Activated CD4-positive, alpha-beta T cell treated with anti-CD3 and anti-CD28 coated beads for 36 hours (primary cell): ENCODE results near the gene ACVR1B. TPM values are rescaled to one million over a fixed set of nuclear protein-coding genes. Genes with fewer than 3 reads are reported as not detected.

Source experiments
- ATAC-seq: fragments of 200-7000 bp; cut with Tn5 transposase; one replicate; pipeline ENCODE4 v1.10.0; 2021; ENCODE audit warnings: mild to moderate bottlenecking, moderate library complexity
- CTCF ChIA-PET: fragments of 350-600 bp; sonication (Branson Sonifier 250); formaldehyde crosslinking; loops from one replicate; lab custom pipeline; 2021; ENCODE audit warnings: antibody characterized with exemption; lab: Charles Lee
- POLR2A ChIA-PET: fragments of 350-600 bp; sonication (Branson Sonifier 250); formaldehyde crosslinking; loops from one replicate; lab custom pipeline; 2021; ENCODE audit warnings: antibody characterized with exemption, inconsistent platforms; lab: Charles Lee
- DNase-seq: peaks from one replicate; pipeline ENCODE4 v3.0.0-alpha.2; 2020
- H3K27ac Mint-ChIP-seq: one replicate; pipeline ENCODE4 v1.8.0; 2021; ENCODE audit warnings: mixed read lengths
- H3K27me3 Mint-ChIP-seq: one replicate; pipeline ENCODE4 v1.8.0; 2021; ENCODE audit warnings: mixed read lengths
- H3K36me3 Mint-ChIP-seq: one replicate; pipeline ENCODE4 v1.8.0; 2021; ENCODE audit warnings: low read depth, mixed read lengths
- H3K4me1 Mint-ChIP-seq: one replicate; pipeline ENCODE4 v1.8.0; 2021; ENCODE audit warnings: mixed read lengths
- H3K4me3 Mint-ChIP-seq: one replicate; pipeline ENCODE4 v1.8.0; 2021; ENCODE audit warnings: mild to moderate bottlenecking, moderate library complexity, mixed read lengths
- H3K9me3 Mint-ChIP-seq: one replicate; pipeline ENCODE4 v1.8.0; 2021; ENCODE audit warnings: low read depth, mixed read lengths
- intact Hi-C, 2 experiments: fragments of 100-400 bp; cut with DNase I in 1 of 2; cut with micrococcal nuclease in 1 of 2; formaldehyde crosslinking; loops; one replicate each; pipeline versions ENCODE4 v1.14.2 to v1.15.1; 2022 to 2024; cut with DNase I, micrococcal nuclease
- total RNA-seq, 2 experiments: library from RNA; stranded (reverse); gene quantifications; one replicate each; pipeline ENCODE4 v1.2.3, GENCODE V29; 2021

The ACVR1B gene
- 10 to 100 TPM; 10.1 to 12.7 TPM for total RNA-seq

GRCh38 chr12:51951199-51951842 lies at the start of gene ACVR1B:
Gene ACVR1B, plus strand, starts transcription at chr12:51951699. Its CDS starts 45 bp downstream, at chr12:51951744.
- ATAC-seq (peak; percentile 98), DNase-seq (peak; percentile 94)
- Mint-ChIP-seq H3K27ac (peak within 1 kb of the TSS; percentile 76), H3K36me3 (no peaks in the 10 kb centered on the region), H3K4me3 (peak within 1 kb of the TSS; percentile 90), H3K27me3 (peaks cover 10% of the 10 kb centered on the region), H3K9me3 (no peaks in the 10 kb centered on the region), H3K4me1 (peaks cover 40% of the 10 kb centered on the region)
- intact Hi-C loops = loop anchor here (1.0 to 5.0 kb wide), 10 partner anchors 19 to 1669 kb away; partner anchors contain the start of genes EIF4B (in 1 of the 2), LIMA1 (in 1 of the 2), NR4A1 (in 1 of the 2) and SCN8A (in 1 of the 2)
- ChIA-PET CTCF (interaction anchor here (0.6 to 2.4 kb wide), 4 partner anchors 20 to 128 kb away, joined by 3 to 16 read pairs (median 4); no protein-coding TSS in a partner anchor), POLR2A (interaction anchor here (0.5 to 1.4 kb wide), 2 partner anchors 20 to 567 kb away, joined by 3 to 8 read pairs; no protein-coding TSS in a partner anchor)

GRCh38 chr12:51901881-51902280 lies 49.6 kb upstream of the ACVR1B start:
- ATAC-seq = no peak

GRCh38 chr12:51904951-51905470 lies 46.5 kb upstream of the ACVR1B start:
- CTCF ChIA-PET = interaction anchor here (0.8 kb wide), 1 partner anchor 221 kb away, joined by 3 read pairs; no protein-coding TSS in a partner anchor
- intact Hi-C loops = no loop called here
- Mint-ChIP-seq H3K4me1 (peaks cover 2% of the 10 kb centered on the region), H3K27ac (no peak overlapping the region), H3K4me3 (no peak overlapping the region), H3K36me3 (no peaks in the 10 kb centered on the region), H3K27me3 (peaks cover 20% of the 10 kb centered on the region), H3K9me3 (no peaks in the 10 kb centered on the region)
- ATAC-seq = no peak
- no peak for DNase-seq
- POLR2A ChIA-PET = no interaction called here

More at GRCh38 chr12:51901881-51902280, 49.6 kb upstream of the ACVR1B start:
- Mint-ChIP-seq H3K4me1 (peaks cover 2% of the 10 kb centered on the region), H3K36me3 (no peaks in the 10 kb centered on the region), H3K4me3 (no peak overlapping the region), H3K9me3 (no peaks in the 10 kb centered on the region), H3K27me3 (peaks cover 7% of the 10 kb centered on the region), H3K27ac (no peak overlapping the region)
- no peak for DNase-seq
- ChIA-PET CTCF (no interaction called here), POLR2A (no interaction called here)
- intact Hi-C loops = no loop called here

GRCh38 chr12:51905471-51906429 lies 45.7 kb upstream of the ACVR1B start:
- intact Hi-C loops = no loop called here
- Mint-ChIP-seq H3K27ac (no peak overlapping the region), H3K4me1 (peaks cover 2% of the 10 kb centered on the region), H3K27me3 (peaks cover 20% of the 10 kb centered on the region), H3K9me3 (no peaks in the 10 kb centered on the region), H3K36me3 (no peaks in the 10 kb centered on the region), H3K4me3 (no peak overlapping the region)
- ChIA-PET CTCF (interaction anchor here (0.7 to 1.0 kb wide), 2 partner anchors 17 to 83 kb away, joined by 3 to 7 read pairs; no protein-coding TSS in a partner anchor), POLR2A (no interaction called here)
- no peak for DNase-seq
- no peak for ATAC-seq

DNA sequence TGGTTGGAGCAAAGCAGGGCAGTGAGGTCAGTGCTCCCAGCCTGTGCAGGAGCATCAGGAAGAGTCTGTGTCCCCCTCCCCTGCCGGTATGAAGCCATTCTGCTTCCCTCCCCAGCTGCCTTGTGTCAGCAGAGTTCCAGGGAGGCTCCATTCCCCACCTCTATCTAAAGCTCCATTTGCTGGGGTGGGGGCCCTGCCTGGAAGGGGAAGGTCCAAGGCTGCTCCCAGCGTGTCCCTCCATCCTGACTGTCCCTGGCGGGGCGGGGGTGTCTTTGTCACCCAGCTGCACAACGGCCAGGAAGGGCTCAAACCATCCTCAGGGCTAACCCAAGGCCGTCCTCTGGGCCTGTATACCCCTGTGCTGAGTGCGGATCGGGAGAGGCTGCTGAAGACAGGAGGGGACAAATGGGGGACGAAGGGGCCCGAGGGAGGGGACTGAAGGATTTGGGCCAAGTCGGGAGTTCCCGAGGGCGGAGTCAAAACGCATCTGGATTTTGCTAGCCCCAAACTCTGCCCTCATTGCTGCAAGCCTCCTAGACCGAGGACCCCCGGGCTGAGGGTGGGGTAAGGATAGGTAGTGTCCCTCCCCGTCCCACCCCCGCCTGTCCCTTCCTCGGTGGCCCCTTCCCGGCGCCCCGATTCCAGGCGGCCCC lies 44.9 kb upstream of the ACVR1B start:
- ATAC-seq = no peak
- intact Hi-C loops = no loop called here

GRCh38 chr12:51907083-51907855 lies 44.2 kb upstream of the ACVR1B start, which contains the start of gene ACVRL1:
Gene ACVRL1, plus strand, starts transcription at chr12:51907504. Its CDS starts 4,971 bp downstream, at chr12:51912475.
- Mint-ChIP-seq H3K4me3 (no peak within 1 kb of the TSS), H3K36me3 (no peaks in the 10 kb centered on the region), H3K9me3 (no peaks in the 10 kb centered on the region), H3K27me3 (peaks cover 20% of the 10 kb centered on the region), H3K27ac (no peak within 1 kb of the TSS), H3K4me1 (no peaks in the 10 kb centered on the region)
- POLR2A ChIA-PET = no interaction called here
- CTCF ChIA-PET = no interaction called here
- ATAC-seq = no peak
- intact Hi-C loops = no loop called here
- no peak for DNase-seq

More for the DNA sequence above, 44.9 kb upstream of the ACVR1B start:
- Mint-ChIP-seq H3K4me1 (peaks cover 1% of the 10 kb centered on the region), H3K4me3 (no peak overlapping the region), H3K9me3 (no peaks in the 10 kb centered on the region), H3K27me3 (peaks cover 20% of the 10 kb centered on the region), H3K36me3 (no peaks in the 10 kb centered on the region), H3K27ac (no peak overlapping the region)
- POLR2A ChIA-PET = no interaction called here
- no peak for DNase-seq
- CTCF ChIA-PET = interaction anchor here (0.7 to 1.0 kb wide), 2 partner anchors 16 to 82 kb away, joined by 3 to 7 read pairs; no protein-coding TSS in a partner anchor

DNA sequence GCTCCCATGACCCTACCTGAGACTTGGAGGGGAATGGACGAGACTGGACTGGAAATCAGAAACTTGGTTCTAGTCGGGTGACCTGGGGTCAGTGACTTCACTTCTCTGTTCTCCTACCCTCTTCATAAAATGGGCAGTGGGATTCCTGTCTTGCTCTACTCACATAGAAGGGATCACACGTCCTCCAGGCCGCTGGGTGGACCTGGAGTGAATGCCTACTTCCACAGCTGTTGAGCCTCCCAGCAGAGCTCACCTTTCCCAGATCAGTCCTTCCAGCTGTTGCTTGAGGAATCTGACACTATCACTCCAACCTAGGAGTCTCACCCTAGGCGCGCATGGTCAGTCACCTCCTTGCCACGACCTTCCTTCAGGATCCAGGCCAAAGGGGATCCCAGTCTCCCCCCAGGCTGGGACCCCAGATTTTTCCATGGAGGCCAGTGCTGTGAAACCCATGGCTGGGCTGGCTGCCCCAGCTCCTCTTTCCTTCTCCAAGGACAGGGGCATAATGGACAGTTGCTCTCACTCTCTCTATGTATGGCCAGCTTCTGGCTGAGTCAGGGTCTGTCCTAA lies 43.6 kb upstream of the ACVR1B start:
- H3K27me3 Mint-ChIP-seq = peaks cover 20% of the 10 kb centered on the region
- ChIA-PET CTCF (no interaction called here), POLR2A (no interaction called here)
- no peaks in the 10 kb centered on the region for H3K36me3 Mint-ChIP-seq
- H3K9me3 Mint-ChIP-seq = no peaks in the 10 kb centered on the region
- H3K4me1 Mint-ChIP-seq = no peaks in the 10 kb centered on the region
- DNase-seq (no peak), ATAC-seq (no peak)
- no peak overlapping the region for H3K4me3 Mint-ChIP-seq
- no peak overlapping the region for H3K27ac Mint-ChIP-seq
- intact Hi-C loops = no loop called here

- no peak overlapping the region for H3K4me3 Mint-ChIP-seq
- POLR2A ChIA-PET = no interaction called here
- H3K27me3 Mint-ChIP-seq = peaks cover 20% of the 10 kb centered on the region
- CTCF ChIA-PET = interaction anchor here (0.9 kb wide), 1 partner anchor 331 kb away, joined by 3 read pairs; no protein-coding TSS in a partner anchor
- H3K27ac Mint-ChIP-seq = no peak overlapping the region
- H3K4me1 Mint-ChIP-seq = no peaks in the 10 kb centered on the region
- ATAC-seq (no peak), DNase-seq (no peak)
- intact Hi-C loops = no loop called here
- H3K36me3 Mint-ChIP-seq = no peaks in the 10 kb centered on the region
- no peaks in the 10 kb centered on the region for H3K9me3 Mint-ChIP-seq
Observed at GRCh38 chr12:51908876-51909592, 42.5 kb upstream of the ACVR1B start.

GRCh38 chr12:51910168-51910567 lies 41.3 kb upstream of the ACVR1B start:
- Mint-ChIP-seq H3K27me3 (peaks cover 20% of the 10 kb centered on the region), H3K36me3 (no peaks in the 10 kb centered on the region), H3K27ac (no peak overlapping the region), H3K4me1 (no peaks in the 10 kb centered on the region), H3K4me3 (no peak overlapping the region), H3K9me3 (no peaks in the 10 kb centered on the region)
- POLR2A ChIA-PET = no interaction called here
- CTCF ChIA-PET = interaction anchor here (0.9 kb wide), 1 partner anchor 332 kb away, joined by 3 read pairs; no protein-coding TSS in a partner anchor
- ATAC-seq (no peak), DNase-seq (no peak)
- intact Hi-C loops = no loop called here
